ENCODE results near the gene SLC39A10. TPM values are rescaled to one million over a fixed set of nuclear protein-coding genes. Genes with fewer than 3 reads are reported as not detected.

The SLC39A10 gene
- total RNA-seq, 2 donors from 2014 or later: 26.3 to 27.6 TPM

DNA sequence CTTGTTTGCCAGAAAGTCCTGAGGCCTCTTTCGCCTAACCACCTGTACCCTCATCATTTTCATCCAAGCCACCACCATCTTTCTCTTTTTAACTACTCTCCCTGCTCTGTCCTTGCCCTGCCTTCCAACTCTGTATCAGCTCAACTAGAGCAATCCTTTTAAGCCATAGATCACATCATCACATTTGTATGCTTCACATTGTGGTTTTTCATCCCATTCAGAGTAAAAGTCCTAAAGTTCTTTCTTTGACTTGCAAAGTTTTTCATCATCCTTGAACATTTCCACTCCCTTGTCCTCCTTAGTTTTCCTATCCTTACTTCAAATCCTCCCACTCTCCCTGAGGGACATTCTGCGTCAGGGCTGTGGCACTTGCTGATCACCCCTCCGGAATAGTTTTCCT lies 73.9 kb downstream of the SLC39A10 start:
- H3K36me3 ChIP-seq: no peaks in the 10 kb centered on the region
- intact Hi-C loops (cut with DNase I): no loop called here
- no peak overlapping the region for H3K4me3 ChIP-seq
- no peaks in the 10 kb centered on the region for H3K27me3 ChIP-seq (replicated peaks; ENCODE audit: insufficient read depth)
- H3K4me1 ChIP-seq (replicated peaks): no peaks in the 10 kb centered on the region
- no peaks in the 10 kb centered on the region for H3K9me3 ChIP-seq
- 94% methylated on average over 3 of the region's 3 CpGs for WGBS
- TF ChIP-seq, protein P1, sequence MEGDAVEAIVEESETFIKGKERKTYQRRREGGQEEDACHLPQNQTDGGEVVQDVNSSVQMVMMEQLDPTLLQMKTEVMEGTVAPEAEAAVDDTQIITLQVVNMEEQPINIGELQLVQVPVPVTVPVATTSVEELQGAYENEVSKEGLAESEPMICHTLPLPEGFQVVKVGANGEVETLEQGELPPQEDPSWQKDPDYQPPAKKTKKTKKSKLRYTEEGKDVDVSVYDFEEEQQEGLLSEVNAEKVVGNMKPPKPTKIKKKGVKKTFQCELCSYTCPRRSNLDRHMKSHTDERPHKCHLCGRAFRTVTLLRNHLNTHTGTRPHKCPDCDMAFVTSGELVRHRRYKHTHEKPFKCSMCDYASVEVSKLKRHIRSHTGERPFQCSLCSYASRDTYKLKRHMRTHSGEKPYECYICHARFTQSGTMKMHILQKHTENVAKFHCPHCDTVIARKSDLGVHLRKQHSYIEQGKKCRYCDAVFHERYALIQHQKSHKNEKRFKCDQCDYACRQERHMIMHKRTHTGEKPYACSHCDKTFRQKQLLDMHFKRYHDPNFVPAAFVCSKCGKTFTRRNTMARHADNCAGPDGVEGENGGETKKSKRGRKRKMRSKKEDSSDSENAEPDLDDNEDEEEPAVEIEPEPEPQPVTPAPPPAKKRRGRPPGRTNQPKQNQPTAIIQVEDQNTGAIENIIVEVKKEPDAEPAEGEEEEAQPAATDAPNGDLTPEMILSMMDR (IDR thresholded peaks at IDR 0.05): no peak
- TF ChIP-seq POLR2AphosphoS5 (IDR thresholded peaks at IDR 0.05) (no peak), POLR2A (IDR thresholded peaks at IDR 0.05) (no peak)
- H3K27ac ChIP-seq: no peak overlapping the region
- no peak for DNase-seq (ENCODE audit: low spot score)

DNA sequence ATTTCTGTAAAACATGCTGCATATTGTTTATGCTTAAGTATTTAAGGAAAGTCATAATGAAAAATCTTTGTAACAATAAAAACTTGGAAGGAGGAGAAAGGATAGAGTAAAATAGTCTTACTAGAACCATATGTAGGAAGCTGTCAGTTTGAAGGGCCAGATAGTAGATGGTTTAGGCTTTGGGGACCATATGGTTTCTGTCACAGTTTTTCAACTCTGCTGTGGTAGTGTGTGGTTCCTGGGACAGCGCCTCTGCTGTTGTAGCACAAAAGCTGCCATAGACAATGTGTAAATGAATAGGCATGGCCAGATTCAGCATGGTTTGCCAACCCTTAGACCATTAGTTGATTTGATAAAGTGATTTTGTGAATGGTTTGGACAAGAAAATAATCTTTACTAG lies 75.5 kb downstream of the SLC39A10 start:
- H3K27ac ChIP-seq: no peak overlapping the region
- H3K27me3 ChIP-seq (replicated peaks; ENCODE audit: insufficient read depth): no peaks in the 10 kb centered on the region
- no peaks in the 10 kb centered on the region for H3K36me3 ChIP-seq
- DNase-seq (ENCODE audit: low spot score): no peak
- no peak for TF ChIP-seq POLR2AphosphoS5 (IDR thresholded peaks at IDR 0.05)
- no peak for TF ChIP-seq POLR2A (IDR thresholded peaks at IDR 0.05)
- TF ChIP-seq, protein P1 (IDR thresholded peaks at IDR 0.05): no peak
- WGBS: 90% methylated on average over 1 of the region's 1 CpG
- no peaks in the 10 kb centered on the region for H3K9me3 ChIP-seq
- no peaks in the 10 kb centered on the region for H3K4me1 ChIP-seq (replicated peaks)
- intact Hi-C loops (cut with DNase I): no loop called here
- H3K4me3 ChIP-seq: no peak overlapping the region

DNA sequence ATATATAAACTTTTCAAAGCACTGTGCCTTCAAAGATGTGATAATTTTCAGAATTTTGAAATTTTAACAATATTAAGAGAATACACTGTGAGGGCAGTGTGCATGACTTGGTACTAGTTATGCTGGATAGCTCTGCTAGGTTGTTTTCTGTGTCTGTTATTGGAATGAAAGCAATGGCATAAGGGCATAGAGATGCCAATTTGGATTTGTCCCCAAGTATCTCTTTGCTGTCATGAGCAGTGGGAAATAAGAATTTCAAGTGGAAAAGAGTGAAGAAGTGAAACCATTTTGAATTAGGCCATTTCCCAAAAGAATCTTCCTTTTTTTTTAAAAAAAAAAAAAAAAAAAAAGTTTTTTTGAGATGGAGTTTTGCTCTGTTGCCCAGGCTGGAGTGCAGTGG lies 76.8 kb downstream of the SLC39A10 start:
- intact Hi-C loops (cut with DNase I): no loop called here
- no peaks in the 10 kb centered on the region for H3K4me1 ChIP-seq (replicated peaks)
- H3K4me3 ChIP-seq: no peak overlapping the region
- no peaks in the 10 kb centered on the region for H3K36me3 ChIP-seq
- no peaks in the 10 kb centered on the region for H3K9me3 ChIP-seq
- no peak overlapping the region for H3K27ac ChIP-seq
- TF ChIP-seq POLR2A (IDR thresholded peaks at IDR 0.05): no peak
- TF ChIP-seq, protein P1 (IDR thresholded peaks at IDR 0.05): no peak
- no peak for TF ChIP-seq POLR2AphosphoS5 (IDR thresholded peaks at IDR 0.05)
- DNase-seq (ENCODE audit: low spot score): no peak
- no peaks in the 10 kb centered on the region for H3K27me3 ChIP-seq (replicated peaks; ENCODE audit: insufficient read depth)

DNA sequence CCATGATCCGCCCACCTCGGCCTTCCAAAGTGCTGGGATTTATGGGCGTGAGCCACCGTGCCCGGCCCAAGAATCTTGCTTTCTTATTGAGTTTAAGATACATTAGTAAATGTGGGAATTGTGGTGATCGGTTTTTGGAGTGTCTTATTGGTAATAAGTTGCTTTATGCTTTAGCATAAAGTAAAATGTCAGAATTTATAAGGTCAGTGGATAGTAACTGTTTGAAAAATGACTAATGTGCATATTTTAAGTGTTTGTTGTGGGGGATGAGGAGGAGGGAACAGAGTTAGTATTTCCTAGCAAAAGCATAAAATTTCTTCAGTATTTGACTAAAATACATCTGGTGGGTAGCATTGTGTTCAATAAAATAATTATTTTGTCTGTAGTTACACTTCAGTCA lies 77.4 kb downstream of the SLC39A10 start:
- no peaks in the 10 kb centered on the region for H3K36me3 ChIP-seq
- TF ChIP-seq, protein P1 (IDR thresholded peaks at IDR 0.05): no peak
- no peak for TF ChIP-seq POLR2A (IDR thresholded peaks at IDR 0.05)
- no peaks in the 10 kb centered on the region for H3K9me3 ChIP-seq
- no peaks in the 10 kb centered on the region for H3K27me3 ChIP-seq (replicated peaks; ENCODE audit: insufficient read depth)
- H3K4me3 ChIP-seq: no peak overlapping the region
- no peak overlapping the region for H3K27ac ChIP-seq
- WGBS: 92% methylated on average over 6 of the region's 6 CpGs
- H3K4me1 ChIP-seq (replicated peaks): no peaks in the 10 kb centered on the region
- DNase-seq (ENCODE audit: low spot score): no peak
- intact Hi-C loops (cut with DNase I): no loop called here

DNA sequence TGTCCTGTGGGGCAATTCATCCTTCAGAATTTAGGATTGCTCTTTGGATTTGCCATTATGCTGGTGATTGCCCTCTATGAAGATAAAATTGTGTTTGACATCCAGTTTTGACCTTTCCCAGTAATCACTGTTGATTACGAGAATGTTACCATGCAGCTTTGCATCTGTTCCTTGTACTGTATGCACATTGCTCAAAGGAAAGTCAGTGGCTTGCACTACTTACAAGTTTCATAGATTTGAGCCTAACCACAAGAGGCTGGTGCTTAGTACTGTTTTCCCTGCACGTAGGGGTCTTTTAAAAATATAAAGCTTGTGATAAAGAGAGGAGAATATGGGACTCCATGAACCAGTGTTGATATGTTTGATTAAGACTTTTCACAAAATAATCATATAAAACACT lies 77.9 kb downstream of the SLC39A10 start:
- intact Hi-C loops (cut with DNase I): no loop called here
- Histone ChIP-seq H3K27me3 (replicated peaks; ENCODE audit: insufficient read depth) (no peaks in the 10 kb centered on the region), H3K27ac (no peak overlapping the region), H3K36me3 (no peaks in the 10 kb centered on the region), H3K4me1 (replicated peaks) (no peaks in the 10 kb centered on the region), H3K9me3 (no peaks in the 10 kb centered on the region), H3K4me3 (no peak overlapping the region)
- TF ChIP-seq POLR2A (IDR thresholded peaks at IDR 0.05): no peak
- DNase-seq (ENCODE audit: low spot score): no peak
- 89% methylated on average over 2 of the region's 2 CpGs for WGBS
